Endothelial cell of umbilical vein (primary cell): ENCODE data around the gene NSG2. TPM values are rescaled to one million over a fixed set of nuclear protein-coding genes. Genes with fewer than 3 reads are reported as not detected.

ENCODE experiments used
- BruUV-seq: library from RNA; stranded (reverse); fragments of 400-500 nt; replicated peaks from 2 replicates; lab custom pipeline; 2021; lab: Mats Ljungman, UMichigan
- CTCF ChIA-PET: fragments of 300-600, 350-600 bp; sonication (Branson Sonifier 250); formaldehyde crosslinking; loops from one replicate; lab custom pipeline; 2021; ENCODE audit warnings: antibody characterized with exemption, inconsistent platforms; lab: Charles Lee
- POLR2A ChIA-PET: fragments of 300-600, 350-600 bp; sonication (Branson Sonifier 250); formaldehyde crosslinking; loops from one replicate; lab custom pipeline; 2021; ENCODE audit warnings: antibody characterized with exemption, inconsistent platforms; lab: Charles Lee
- DNase-seq: peaks from one replicate; pipeline ENCODE4 v3.0.0-alpha.2; 2011; ENCODE audit warnings: low read depth, low spot score
- FAIRE-seq: peaks from 2 replicates; lab custom pipeline; 2011; peaks lifted over from hg19 to GRCh38; lab: Jason Lieb, UNC
- H2AFZ ChIP-seq: 2 replicates; pipeline ENCODE4 v1.6.0; 2012; ENCODE audit warnings: low read depth, low read length, control low read depth, inconsistent platforms
- H3K27ac ChIP-seq: 2 replicates; pipeline ENCODE4 v1.5.1; 2011; ENCODE audit warnings: low read depth, mild to moderate bottlenecking, control low read depth, low read length, moderate library complexity; ENCODE audit not compliant: insufficient read depth
- H3K27me3 ChIP-seq, 2 experiments: 2 replicates each; pipeline versions ENCODE4 v1.6.0 to v1.6.1; 2011; ENCODE audit warnings: low read length in 2 of 2, mixed read lengths in 1 of 2; ENCODE audit not compliant: control insufficient read depth in 2 of 2, insufficient read depth in 2 of 2
- H3K36me3 ChIP-seq, 2 experiments: 2 replicates in 1 of 2; 3 replicates in 1 of 2; pipeline ENCODE4 v1.5.1; 2011; ENCODE audit warnings: low read length in 2 of 2, mild to moderate bottlenecking in 1 of 2, moderate library complexity in 1 of 2; ENCODE audit not compliant: control insufficient read depth in 2 of 2, insufficient read depth in 2 of 2; ENCODE audit errors: extremely low read depth in 1 of 2
- H3K4me1 ChIP-seq: 3 replicates; pipeline ENCODE4 v1.5.1; 2011; ENCODE audit warnings: mild to moderate bottlenecking, low read length; ENCODE audit not compliant: control insufficient read depth, insufficient read depth; ENCODE audit errors: extremely low read depth
- H3K4me2 ChIP-seq: 2 replicates; pipeline ENCODE4 v1.6.1; 2011; ENCODE audit warnings: low read length, control low read depth, mixed read lengths; ENCODE audit not compliant: insufficient read depth
- H3K4me3 ChIP-seq, 3 experiments: fragments of 200-600 bp in 1 of 3; sonication (generic), shearing (Covaris generic) in 1 of 3; replicated peaks in 1 of 3; 2 replicates each; pipeline ENCODE4 v1.5.1; 2011 to 2016; ENCODE audit warnings: control low read depth in 3 of 3, low read length in 3 of 3, mild to moderate bottlenecking in 2 of 3, inconsistent platforms in 1 of 3, low read depth in 1 of 3, moderate library complexity in 1 of 3; ENCODE audit not compliant: insufficient read depth in 1 of 3
- H3K79me2 ChIP-seq: 2 replicates; pipeline ENCODE4 v1.6.0; 2012; ENCODE audit warnings: low read length, inconsistent platforms; ENCODE audit not compliant: control insufficient read depth, insufficient read depth
- H3K9ac ChIP-seq: replicated peaks from 2 replicates; pipeline ENCODE3; 2011; ENCODE audit warnings: low read length, control low read depth; ENCODE audit not compliant: insufficient read depth; ENCODE audit errors: extremely low read depth
- H3K9me1 ChIP-seq: replicated peaks from 3 replicates; pipeline ENCODE4 v1.6.0; 2011; ENCODE audit warnings: mild to moderate bottlenecking, low read length; ENCODE audit not compliant: control insufficient read depth, insufficient read depth; ENCODE audit errors: extremely low read depth
- H3K9me3 ChIP-seq: replicated peaks from 2 replicates; pipeline ENCODE4 v1.5.1; 2012; ENCODE audit warnings: low read length, inconsistent platforms; ENCODE audit not compliant: control insufficient read depth, insufficient read depth
- H4K20me1 ChIP-seq: replicated peaks from 2 replicates; pipeline ENCODE3; 2011; ENCODE audit warnings: mild to moderate bottlenecking, low read length; ENCODE audit not compliant: control insufficient read depth, insufficient read depth; ENCODE audit errors: extremely low read depth
- EZH2 ChIP-seq: IDR thresholded peaks from 2 replicates; pipeline ENCODE4 v1.6.1; 2012; ENCODE audit warnings: borderline replicate concordance, low read depth, mild to moderate bottlenecking, moderate library complexity, low read length, inconsistent platforms; ENCODE audit not compliant: severe bottlenecking
- FOS ChIP-seq: IDR thresholded peaks from 2 replicates; pipeline ENCODE4 v1.6.1; 2011; ENCODE audit warnings: mild to moderate bottlenecking, low read length, moderate library complexity, borderline replicate concordance; ENCODE audit not compliant: insufficient read depth
- GATA2 ChIP-seq: IDR thresholded peaks from 2 replicates; pipeline ENCODE4 v1.7.0; 2011; ENCODE audit warnings: low read depth, mild to moderate bottlenecking, moderate library complexity, mixed read lengths, low read length; ENCODE audit not compliant: insufficient read length, insufficient read depth
- JUN ChIP-seq: IDR thresholded peaks from 2 replicates; pipeline ENCODE4 v1.6.1; 2011; ENCODE audit warnings: borderline replicate concordance, low read depth; ENCODE audit not compliant: insufficient read length, insufficient read depth
- MYC ChIP-seq: IDR thresholded peaks from one replicate; pipeline ENCODE4 v1.6.1; 2011; ENCODE audit warnings: mild to moderate bottlenecking, low read depth, low read length
- POLR2A ChIP-seq: IDR thresholded peaks from 2 replicates; pipeline ENCODE4 v1.6.1; 2012; ENCODE audit warnings: low read depth, mild to moderate bottlenecking, control low read depth, low read length
- POLR2AphosphoS5 ChIP-seq: IDR thresholded peaks from 2 replicates; pipeline ENCODE4 v1.6.1; 2012; ENCODE audit warnings: low read depth, mild to moderate bottlenecking, control low read depth, low read length, moderate library complexity; ENCODE audit not compliant: insufficient read depth
- dilution Hi-C: fragments of 300-500 bp; cut with MboI; formaldehyde crosslinking; loops from one replicate; pipeline ENCODE4 v1.15.0; 2019; ENCODE audit warnings: low sequenced_read_pairs; ENCODE audit not compliant: extremely low pct_ligation_motif_present
- intact Hi-C: fragments of 100-400 bp; cut with micrococcal nuclease; formaldehyde crosslinking; loops from one replicate; pipeline ENCODE4 v1.10.0; 2022
- polyA plus RNA-seq, 4 experiments: library from polyadenylated mRNA; depleted of rRNA in 3 of 4; stranded (reverse) in 3 of 4; unstranded in 1 of 4; fragments of >200 nt; gene quantifications; 2 replicates each; pipeline versions ENCODE4 v1.2.1 to v1.2.3, GENCODE V29; 2011 to 2012; ENCODE audit warnings: missing spikeins in 1 of 4
- total RNA-seq: library from RNA; stranded (reverse); gene quantifications from 2 replicates; pipeline ENCODE4 v1.2.3, GENCODE V29; 2021
- TF ChIP-seq, protein P1 (sequence below), 2 donors: IDR thresholded peaks; 1 replicate in 1 of 2; 2 replicates in 1 of 2; pipeline ENCODE4 v1.5.1; 2011; ENCODE audit warnings: low read length in 2 of 2, mild to moderate bottlenecking in 2 of 2, moderate library complexity in 2 of 2, control low read depth in 1 of 2, inconsistent platforms in 1 of 2, low read depth in 1 of 2; ENCODE audit not compliant: insufficient read depth in 1 of 2; ENCODE audit errors: extremely low read depth in 1 of 2
- TF ChIP-seq, protein P2 (sequence below): IDR thresholded peaks from 2 replicates; pipeline ENCODE4 v1.6.1; 2011; ENCODE audit not compliant: insufficient read depth, insufficient read length

NSG2 gene
- total and polyA plus RNA-seq, 2 donors (not counting 3 experiments of a cell fraction or from before 2014, with no cell fraction given): not detected

- no peak for TF ChIP-seq POLR2AphosphoS5
- TF ChIP-seq, protein P1, sequence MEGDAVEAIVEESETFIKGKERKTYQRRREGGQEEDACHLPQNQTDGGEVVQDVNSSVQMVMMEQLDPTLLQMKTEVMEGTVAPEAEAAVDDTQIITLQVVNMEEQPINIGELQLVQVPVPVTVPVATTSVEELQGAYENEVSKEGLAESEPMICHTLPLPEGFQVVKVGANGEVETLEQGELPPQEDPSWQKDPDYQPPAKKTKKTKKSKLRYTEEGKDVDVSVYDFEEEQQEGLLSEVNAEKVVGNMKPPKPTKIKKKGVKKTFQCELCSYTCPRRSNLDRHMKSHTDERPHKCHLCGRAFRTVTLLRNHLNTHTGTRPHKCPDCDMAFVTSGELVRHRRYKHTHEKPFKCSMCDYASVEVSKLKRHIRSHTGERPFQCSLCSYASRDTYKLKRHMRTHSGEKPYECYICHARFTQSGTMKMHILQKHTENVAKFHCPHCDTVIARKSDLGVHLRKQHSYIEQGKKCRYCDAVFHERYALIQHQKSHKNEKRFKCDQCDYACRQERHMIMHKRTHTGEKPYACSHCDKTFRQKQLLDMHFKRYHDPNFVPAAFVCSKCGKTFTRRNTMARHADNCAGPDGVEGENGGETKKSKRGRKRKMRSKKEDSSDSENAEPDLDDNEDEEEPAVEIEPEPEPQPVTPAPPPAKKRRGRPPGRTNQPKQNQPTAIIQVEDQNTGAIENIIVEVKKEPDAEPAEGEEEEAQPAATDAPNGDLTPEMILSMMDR (IDR thresholded peaks at IDR 0.05; ENCODE audit: extremely low read depth in 1 of 2, insufficient read depth in 1 of 2, low read depth in 1 of 2, low read length in 2 of 2): no peak
- TF ChIP-seq MYC: no peak
- TF ChIP-seq GATA2: no peak
- TF ChIP-seq, protein P2, sequence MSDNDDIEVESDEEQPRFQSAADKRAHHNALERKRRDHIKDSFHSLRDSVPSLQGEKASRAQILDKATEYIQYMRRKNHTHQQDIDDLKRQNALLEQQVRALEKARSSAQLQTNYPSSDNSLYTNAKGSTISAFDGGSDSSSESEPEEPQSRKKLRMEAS: no peak
- TF ChIP-seq JUN: no peak
- no peak for TF ChIP-seq FOS
- TF ChIP-seq EZH2: no peak
- no peak for TF ChIP-seq POLR2A
- Histone ChIP-seq H2AFZ (no peak overlapping the region), H3K4me2 (no peak overlapping the region), H3K36me3 (no peaks in the 10 kb centered on the region), H3K4me3 (no peak overlapping the region), H3K79me2 (no peaks in the 10 kb centered on the region), H3K4me1 (no peaks in the 10 kb centered on the region), H4K20me1 (no peaks in the 10 kb centered on the region), H3K27me3 (no peaks in the 10 kb centered on the region), H3K27ac (no peak overlapping the region), H3K9me1 (no peaks in the 10 kb centered on the region), H3K9ac (no peak overlapping the region), H3K9me3 (peaks cover 11% of the 10 kb centered on the region)
- BruUV-seq: no TSS peak
- DNase-seq (no peak), FAIRE-seq (no peak)
- intact Hi-C loops: no loop called here
- dilution Hi-C loops: no loop called here
- CTCF ChIA-PET: no interaction called here
- POLR2A ChIA-PET: no interaction called here
Measured at GRCh38 chr5:174111287-174111973, 65.9 kb downstream of the NSG2 start.
